ENCODE measurements around the gene GJB1.
"Not testable (repeated sequence)": the region's sequence is repeated elsewhere in the genome, so short reads cannot be mapped to it uniquely, and the experiment has no call there.

DNA sequence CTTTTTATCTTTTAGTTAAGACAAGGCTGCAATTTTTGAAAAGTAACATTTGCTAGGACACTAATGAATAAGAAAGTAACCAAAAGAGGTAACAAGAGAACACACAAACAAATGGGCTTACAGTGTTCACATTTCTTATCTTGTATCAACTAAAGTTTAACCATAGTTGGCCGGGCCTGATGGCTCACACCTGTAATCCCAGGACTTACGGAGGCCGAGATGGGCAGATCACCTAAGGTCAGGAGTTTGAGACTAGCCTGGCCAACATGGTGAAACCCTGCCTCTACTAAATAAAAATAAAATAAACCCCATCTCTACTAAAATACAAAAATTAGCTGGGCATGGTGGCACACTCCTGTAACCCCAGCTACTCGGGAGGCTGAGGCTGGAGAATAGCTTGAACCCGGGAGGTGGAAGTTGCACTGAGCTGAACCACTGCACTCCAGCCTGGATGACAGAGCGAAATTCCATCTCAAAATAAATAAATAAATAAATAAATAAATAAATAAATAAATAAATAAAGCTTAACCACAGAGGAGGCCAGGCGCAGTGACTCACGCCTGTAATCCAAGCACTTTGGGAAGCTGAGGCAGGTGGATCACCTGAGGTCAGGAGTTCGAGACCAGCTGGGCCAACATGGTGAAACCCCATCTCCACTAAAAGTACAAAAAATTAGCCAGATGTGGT is 42.3 kb upstream of the GJB1 start:
- not testable (repeated sequence) for TF ChIP-seq POLR2AphosphoS5, CTCF, POLR2A (IDR thresholded peaks at IDR 0.05)

Data from suprapubic skin (tissue), 4 donors.